Measurements from ENCODE around the gene AGBL1. TPM values are rescaled to one million over a fixed set of nuclear protein-coding genes. Genes with fewer than 3 reads are reported as not detected.
"Not testable (repeated sequence)": the region's sequence is repeated elsewhere in the genome, so short reads cannot be mapped to it uniquely, and the experiment has no call there.

Gene AGBL1
- total RNA-seq, 1 experiment from 2014 or later = not detected

GRCh38 chr15:86121568-86122225, 42.0 kb downstream of the AGBL1 start:
- no peak overlapping the region for H2BK120ac ChIP-seq (ENCODE audit: low read depth, low read length, poor library complexity, severe bottlenecking)
- Mint-ChIP-seq H3K27ac (peak overlapping the region; percentile 61 to 95 (median 69); a peak in 4 of 7 replicates), H3K9me3 (no peaks in the 10 kb centered on the region), H3K27me3 (ENCODE audit: low read depth) (no peaks in the 10 kb centered on the region), H3K4me3 (no peak overlapping the region; a peak in 2 of 5 replicates), H3K36me3 (ENCODE audit: insufficient read depth in 1 of 3, low read depth in 3 of 3) (peaks cover 0 to 4% (median 2%) of the 10 kb centered on the region in 3 experiments; a peak in 3 of 7 replicates), H3K4me1 (peaks cover 33 to 36% of the 10 kb centered on the region in 2 experiments)
- no peak overlapping the region for H2AK5ac ChIP-seq (ENCODE audit: insufficient read length, low read length)
- H2BK5ac ChIP-seq (ENCODE audit: insufficient read length, low read length) = no peak overlapping the region
- H2BK20ac ChIP-seq (ENCODE audit: low read depth, low read length, poor library complexity, severe bottlenecking) = peak overlapping the region; percentile 34
- no CpG with 5 or more reads among the region's 7 CpGs for WGBS (ENCODE audit: extremely low coverage, insufficient read length, low lambda C conversion rate)
- peak overlapping the region; percentile 77 for H2BK12ac ChIP-seq (ENCODE audit: insufficient read length, low read depth, low read length)
- H4K8ac ChIP-seq (replicated peaks; ENCODE audit: insufficient read length, low read depth, low read length) = no peak overlapping the region
- TF ChIP-seq CTCF (conservative IDR thresholded peaks at IDR 0.05) = no peak
- H3K18ac ChIP-seq (ENCODE audit: insufficient read length, low read depth, low read length) = no peak overlapping the region
- H3K27me3 ChIP-seq (ENCODE audit: insufficient read depth, low read length) = no peaks in the 10 kb centered on the region
- H3K79me1 ChIP-seq (ENCODE audit: insufficient read depth, low read depth, low read length, poor library complexity, severe bottlenecking) = no peaks in the 10 kb centered on the region
- H4K20me1 ChIP-seq (ENCODE audit: control insufficient read depth, insufficient read depth, insufficient read length) = no peaks in the 10 kb centered on the region
- no peak overlapping the region for H3K56ac ChIP-seq (ENCODE audit: insufficient read length, low read depth, low read length)
- H3K23me2 ChIP-seq (ENCODE audit: insufficient read length, low read depth, low read length, poor library complexity, severe bottlenecking) = no peaks in the 10 kb centered on the region
- H3K27ac ChIP-seq (ENCODE audit: insufficient read length, low read depth, low read length) = peak overlapping the region; percentile 57
- no peak overlapping the region for H4K5ac ChIP-seq (ENCODE audit: insufficient read length, low read depth, low read length)
- H3K4ac ChIP-seq (ENCODE audit: low read depth, low read length) = no peak overlapping the region
- no peak overlapping the region for H3K14ac ChIP-seq (ENCODE audit: insufficient read depth, low read length)
- no peak overlapping the region for H4K91ac ChIP-seq (ENCODE audit: insufficient read length, low read depth, low read length)
- H3K4me2 ChIP-seq (ENCODE audit: insufficient read depth, insufficient read length, low read length) = peak overlapping the region; percentile 6
- peaks cover 9% of the 10 kb centered on the region; the same call in 1 of the 2 replicates for H3K4me1 ChIP-seq (ENCODE audit: insufficient read depth, low read length)
- H2AFZ ChIP-seq (ENCODE audit: low read length) = no peak overlapping the region
- no peaks in the 10 kb centered on the region for H3K9me3 ChIP-seq (ENCODE audit: control insufficient read depth, low read depth, low read length)
- H3T11ph ChIP-seq (ENCODE audit: low read length) = no peak overlapping the region
- H3K23ac ChIP-seq (ENCODE audit: insufficient read length, low read depth, low read length) = no peak overlapping the region
- DNase-seq = no peak
- no peak overlapping the region for H2BK15ac ChIP-seq (ENCODE audit: low read depth, low read length)
- no peaks in the 10 kb centered on the region for H3K79me2 ChIP-seq (ENCODE audit: insufficient read depth, low read length)
- no peak overlapping the region for H3K9ac ChIP-seq (ENCODE audit: extremely low read depth, insufficient read length, low read length)

DNA sequence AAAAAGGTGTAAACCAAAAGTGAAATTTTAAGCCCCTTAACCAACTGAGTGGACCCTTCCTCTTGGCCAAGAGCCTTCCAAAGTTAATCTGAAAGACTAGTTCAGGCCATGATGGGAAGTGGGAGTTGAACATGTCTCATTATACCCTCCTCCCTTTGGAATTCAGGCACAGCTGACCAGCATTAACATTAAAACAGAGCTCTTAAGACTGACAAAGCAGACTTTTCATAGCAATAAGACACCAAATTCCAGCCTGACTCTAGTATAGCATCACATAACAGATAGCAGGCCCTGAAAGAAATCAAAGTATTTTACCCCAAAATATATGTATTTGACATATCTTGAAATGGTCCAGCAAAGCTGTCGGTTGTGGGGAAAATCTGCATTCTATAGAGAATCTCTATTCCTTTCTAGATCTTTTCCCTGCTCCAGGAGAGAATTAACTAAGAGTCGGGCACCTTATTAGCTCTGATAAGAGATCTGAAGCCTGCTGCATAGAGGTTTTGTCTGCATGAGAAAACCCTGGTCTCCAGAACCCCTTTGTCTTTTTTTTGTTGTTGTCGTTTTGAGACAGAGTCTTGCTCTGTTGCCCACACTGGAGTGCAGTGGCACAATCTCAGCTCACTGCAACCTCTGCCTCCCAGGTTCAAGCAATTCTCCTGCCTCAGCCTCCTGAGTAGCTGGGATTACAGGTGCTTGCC, 43.2 kb downstream of the AGBL1 start:
- H3K4me1 ChIP-seq (ENCODE audit: insufficient read depth, low read length); H3K4me2 ChIP-seq (ENCODE audit: insufficient read depth, insufficient read length, low read length); H3K27me3 Mint-ChIP-seq (ENCODE audit: low read depth); H3K18ac ChIP-seq (ENCODE audit: insufficient read length, low read depth, low read length); DNase-seq; H4K5ac ChIP-seq (ENCODE audit: insufficient read length, low read depth, low read length); H3K79me2 ChIP-seq (ENCODE audit: insufficient read depth, low read length); H2AK5ac ChIP-seq (ENCODE audit: insufficient read length, low read length); H3K23ac ChIP-seq (ENCODE audit: insufficient read length, low read depth, low read length); H2BK120ac ChIP-seq (ENCODE audit: low read depth, low read length, poor library complexity, severe bottlenecking); H3K36me3 Mint-ChIP-seq (ENCODE audit: insufficient read depth in 1 of 3, low read depth in 3 of 3); H3K14ac ChIP-seq (ENCODE audit: insufficient read depth, low read length); H2BK5ac ChIP-seq (ENCODE audit: insufficient read length, low read length); H3K9me3 Mint-ChIP-seq; H3K4ac ChIP-seq (ENCODE audit: low read depth, low read length); H3K23me2 ChIP-seq (ENCODE audit: insufficient read length, low read depth, low read length, poor library complexity, severe bottlenecking); H3K4me3 Mint-ChIP-seq; H4K8ac ChIP-seq (replicated peaks; ENCODE audit: insufficient read length, low read depth, low read length); H4K20me1 ChIP-seq (ENCODE audit: control insufficient read depth, insufficient read depth, insufficient read length); H4K91ac ChIP-seq (ENCODE audit: insufficient read length, low read depth, low read length); H3T11ph ChIP-seq (ENCODE audit: low read length); H2BK15ac ChIP-seq (ENCODE audit: low read depth, low read length); H2BK12ac ChIP-seq (ENCODE audit: insufficient read length, low read depth, low read length); H3K9ac ChIP-seq (ENCODE audit: extremely low read depth, insufficient read length, low read length); H2AFZ ChIP-seq (ENCODE audit: low read length); H2BK20ac ChIP-seq (ENCODE audit: low read depth, low read length, poor library complexity, severe bottlenecking); H3K56ac ChIP-seq (ENCODE audit: insufficient read length, low read depth, low read length); H3K27me3 ChIP-seq (ENCODE audit: insufficient read depth, low read length); H3K79me1 ChIP-seq (ENCODE audit: insufficient read depth, low read depth, low read length, poor library complexity, severe bottlenecking); H3K9me3 ChIP-seq (ENCODE audit: control insufficient read depth, low read depth, low read length): not testable (repeated sequence)
- peak overlapping the region; percentile 79 to 95 (median 85); a peak in 6 of 7 replicates for H3K27ac Mint-ChIP-seq
- WGBS (ENCODE audit: extremely low coverage, insufficient read length, low lambda C conversion rate) = no CpG with 5 or more reads among the region's 3 CpGs
- peaks cover 33 to 36% of the 10 kb centered on the region in 2 experiments for H3K4me1 Mint-ChIP-seq
- peak overlapping the region; percentile 57 for H3K27ac ChIP-seq (ENCODE audit: insufficient read length, low read depth, low read length)

Measured in H9 (cell line).